ENCODE measurements around the gene SLC36A2.

Gene SLC36A2

GRCh38 chr5:151284392-151284967, 62.9 kb downstream of the SLC36A2 start:
- DNase-seq (ENCODE audit: extremely low read depth in 1 of 2, low read depth in 1 of 2) = no peak

- no peak for DNase-seq (ENCODE audit: extremely low read depth in 1 of 2, low read depth in 1 of 2)
Measured at GRCh38 chr5:151283120-151283825, 64.1 kb downstream of the SLC36A2 start.

- no peak for DNase-seq (ENCODE audit: extremely low read depth in 1 of 2, low read depth in 1 of 2)
Measured at GRCh38 chr5:151281001-151281639, 66.2 kb downstream of the SLC36A2 start.

GRCh38 chr5:151280443-151280842, 66.9 kb downstream of the SLC36A2 start:
- no peak for DNase-seq (ENCODE audit: extremely low read depth in 1 of 2, low read depth in 1 of 2)

GRCh38 chr5:151278845-151279244, 68.5 kb downstream of the SLC36A2 start:
- no peak for DNase-seq (ENCODE audit: extremely low read depth in 1 of 2, low read depth in 1 of 2)

- no peak for DNase-seq (ENCODE audit: extremely low read depth in 1 of 2, low read depth in 1 of 2)
Measured at GRCh38 chr5:151275803-151276202, 71.6 kb downstream of the SLC36A2 start.

GRCh38 chr5:151274666-151275065, 72.7 kb downstream of the SLC36A2 start:
- no peak for DNase-seq (ENCODE audit: extremely low read depth in 1 of 2, low read depth in 1 of 2)

GRCh38 chr5:151271336-151271735, 76.0 kb downstream of the SLC36A2 start:
- DNase-seq (ENCODE audit: extremely low read depth in 1 of 2, low read depth in 1 of 2) = no peak

- DNase-seq (ENCODE audit: extremely low read depth in 1 of 2, low read depth in 1 of 2) = no peak
Measured at GRCh38 chr5:151270599-151270998, 76.8 kb downstream of the SLC36A2 start.

- DNase-seq (ENCODE audit: extremely low read depth in 1 of 2, low read depth in 1 of 2) = no peak
Measured at GRCh38 chr5:151267491-151268260, 79.7 kb downstream of the SLC36A2 start.

Measured in stimulated activated CD8-positive, alpha-beta memory T cell treated with anti-CD3 and anti-CD28 coated beads, Interleukin-7, amount 100 ng/mL, for 48 hours (primary cell).